Retinal pigment epithelial cell (primary cell): ENCODE data around the gene EZR.

ENCODE experiments used
- DNase-seq: peaks from one replicate; pipeline ENCODE4 v3.0.0-alpha.2; 2010; ENCODE audit warnings: low read depth
- H3K4me3 ChIP-seq: 2 replicates; pipeline ENCODE4 v1.5.1; 2011; ENCODE audit warnings: mild to moderate bottlenecking, low read length, control low read depth, moderate library complexity
- CTCF ChIP-seq: conservative IDR thresholded peaks from 2 replicates; pipeline ENCODE4 v1.5.1; 2011; ENCODE audit warnings: low read depth, low read length, control low read depth, inconsistent platforms

EZR gene

GRCh38 chr6:158780988-158781691, 38.0 kb downstream of the EZR start:
- no peak for DNase-seq
- H3K4me3 ChIP-seq: no peak overlapping the region
- no peak for TF ChIP-seq CTCF

GRCh38 chr6:158780246-158780884, 38.8 kb downstream of the EZR start:
- TF ChIP-seq CTCF: no peak
- no peak overlapping the region for H3K4me3 ChIP-seq
- DNase-seq: no peak

GRCh38 chr6:158778005-158778527, 41.1 kb downstream of the EZR start:
- H3K4me3 ChIP-seq: no peak overlapping the region
- DNase-seq: no peak
- TF ChIP-seq CTCF: no peak

GRCh38 chr6:158777510-158777909, 41.7 kb downstream of the EZR start:
- no peak for TF ChIP-seq CTCF
- no peak for DNase-seq
- H3K4me3 ChIP-seq: no peak overlapping the region

GRCh38 chr6:158776737-158777136, 42.4 kb downstream of the EZR start:
- DNase-seq: no peak
- no peak overlapping the region for H3K4me3 ChIP-seq
- TF ChIP-seq CTCF: no peak

GRCh38 chr6:158775832-158776231, 43.3 kb downstream of the EZR start:
- DNase-seq: no peak
- no peak for TF ChIP-seq CTCF
- no peak overlapping the region for H3K4me3 ChIP-seq

GRCh38 chr6:158774717-158775449, 44.3 kb downstream of the EZR start:
- DNase-seq: no peak
- TF ChIP-seq CTCF: no peak
- no peak overlapping the region for H3K4me3 ChIP-seq
